Mucosa of descending colon (tissue), 3 donors: ENCODE data around the gene ZNF853. TPM values are rescaled to one million over a fixed set of nuclear protein-coding genes. Genes with fewer than 3 reads are reported as not detected.

ENCODE experiments used
- ATAC-seq: fragments of 200-7000 bp; cut with Tn5 transposase; one replicate; pipeline ENCODE4 v1.9.1; 2020; ENCODE audit warnings: mild to moderate bottlenecking, moderate library complexity
- DNase-seq, 3 donors: peaks; one replicate each; pipeline ENCODE4 v3.0.0-alpha.2; 2020
- H3K36me3 ChIP-seq: fragments of 200-600 bp; one replicate; pipeline ENCODE4 v1.8.0; 2021; ENCODE audit warnings: low read depth, mild to moderate bottlenecking
- H3K4me1 ChIP-seq: fragments of 200-600 bp; one replicate; pipeline ENCODE4 v1.8.0; 2021; ENCODE audit warnings: low read depth, mild to moderate bottlenecking
- H3K4me3 ChIP-seq: fragments of 200-600 bp; one replicate; pipeline ENCODE4 v1.8.0; 2021; ENCODE audit warnings: mild to moderate bottlenecking
- H3K9me3 ChIP-seq: fragments of 200-600 bp; one replicate; pipeline ENCODE4 v1.8.0; 2021; ENCODE audit warnings: mild to moderate bottlenecking
- intact Hi-C, 2 donors: fragments of 100-400 bp; cut with DNase I in 1 of 2; cut with micrococcal nuclease in 1 of 2; formaldehyde crosslinking; loops; one replicate each; pipeline versions ENCODE4 v1.11.0 to v1.11.1; 2022; cut with DNase I, micrococcal nuclease
- total RNA-seq, 3 donors: library from RNA; stranded (reverse); fragmentation: NEBNext Ultra II Directional in 2 of 3; extraction: Animal tissue kit (Norgen Biotek cat#: 25700) in 2 of 3; gene quantifications; one replicate each; pipeline versions ENCODE4 v1.2.1 to v1.2.4, GENCODE V29; 2021 to 2023
- TF ChIP-seq, protein P1 (sequence below): fragments of 200-600 bp; IDR thresholded peaks from one replicate; pipeline ENCODE4 v1.8.0; 2022; ENCODE audit warnings: antibody characterized with exemption, mild to moderate bottlenecking
- donor health status: DM: no; HTN: no; CAD: no; lungs with moderate emphysema.
- donor health status: DM: no; HTN: no; CAD: no.
- donor health status: DM: no; HTN: yes; CAD: no.

Gene ZNF853
- total RNA-seq, 3 donors from 2014 or later, result 0.84 to 19.9 (median 1.4) TPM

DNA sequence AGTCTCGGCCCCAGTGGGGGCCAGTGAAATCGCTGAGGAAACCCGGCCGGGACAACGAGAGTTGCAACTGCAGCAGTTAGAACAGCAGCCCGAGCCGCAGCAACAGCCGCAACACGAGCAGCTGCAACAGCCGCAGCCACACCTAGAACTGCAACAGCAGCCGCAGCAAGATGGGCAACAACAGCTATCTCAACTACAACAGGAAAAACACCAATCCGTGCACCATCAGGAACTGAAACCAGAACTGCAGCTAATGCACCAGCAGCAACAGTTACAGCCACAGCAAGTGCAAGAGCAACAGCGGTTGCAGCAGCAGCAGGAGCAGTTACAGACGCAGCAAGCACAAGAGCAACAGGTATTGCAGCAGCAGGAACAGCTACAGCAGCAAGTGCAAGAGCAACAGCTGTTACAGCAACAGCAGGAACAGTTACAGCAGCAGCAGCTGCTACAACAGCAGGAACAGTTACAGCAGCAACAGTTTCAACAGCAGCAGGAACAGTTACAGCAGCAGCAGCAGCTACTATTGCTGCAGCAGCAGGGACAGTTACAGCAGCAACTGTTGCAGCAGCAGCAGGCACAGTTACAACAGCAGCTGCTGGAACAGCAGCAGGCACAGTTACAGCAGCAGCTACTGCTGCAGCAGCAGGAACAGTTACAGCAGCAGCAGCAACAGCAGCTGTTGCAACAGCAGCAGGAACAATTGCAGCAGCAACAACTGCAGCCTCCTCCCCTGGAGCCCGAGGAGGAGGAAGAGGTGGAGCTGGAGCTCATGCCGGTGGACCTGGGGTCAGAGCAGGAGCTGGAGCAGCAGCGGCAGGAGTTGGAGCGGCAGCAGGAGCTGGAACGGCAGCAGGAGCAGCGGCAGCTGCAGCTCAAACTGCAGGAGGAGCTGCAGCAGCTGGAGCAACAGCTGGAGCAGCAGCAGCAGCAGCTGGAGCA, 6.1 kb downstream of the ZNF853 start:
- DNase-seq, result no peak

DNA sequence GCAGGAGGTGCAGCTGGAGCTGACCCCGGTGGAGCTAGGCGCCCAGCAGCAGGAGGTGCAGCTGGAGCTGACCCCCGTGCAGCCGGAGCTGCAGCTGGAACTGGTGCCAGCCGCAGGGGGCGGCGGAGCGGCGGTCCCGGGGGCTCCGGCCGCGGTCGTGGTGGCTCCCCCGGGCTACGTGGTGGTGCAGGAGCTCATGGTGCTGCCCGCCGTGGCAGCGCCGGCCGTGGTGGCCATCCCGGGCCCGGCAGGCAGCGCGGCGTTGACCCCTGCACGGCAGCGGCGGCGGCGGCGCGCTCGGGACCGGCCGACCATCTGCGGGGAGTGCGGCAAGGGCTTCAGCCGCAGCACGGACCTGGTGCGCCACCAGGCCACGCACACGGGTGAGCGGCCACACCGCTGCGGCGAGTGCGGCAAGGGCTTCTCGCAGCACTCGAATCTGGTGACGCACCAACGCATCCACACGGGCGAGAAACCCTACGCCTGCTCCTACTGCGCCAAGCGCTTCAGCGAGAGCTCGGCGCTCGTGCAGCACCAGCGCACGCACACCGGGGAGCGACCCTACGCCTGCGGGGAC, 6.8 kb downstream of the ZNF853 start:
- ATAC-seq (no peak), DNase-seq (no peak)
- TF ChIP-seq, protein P1, sequence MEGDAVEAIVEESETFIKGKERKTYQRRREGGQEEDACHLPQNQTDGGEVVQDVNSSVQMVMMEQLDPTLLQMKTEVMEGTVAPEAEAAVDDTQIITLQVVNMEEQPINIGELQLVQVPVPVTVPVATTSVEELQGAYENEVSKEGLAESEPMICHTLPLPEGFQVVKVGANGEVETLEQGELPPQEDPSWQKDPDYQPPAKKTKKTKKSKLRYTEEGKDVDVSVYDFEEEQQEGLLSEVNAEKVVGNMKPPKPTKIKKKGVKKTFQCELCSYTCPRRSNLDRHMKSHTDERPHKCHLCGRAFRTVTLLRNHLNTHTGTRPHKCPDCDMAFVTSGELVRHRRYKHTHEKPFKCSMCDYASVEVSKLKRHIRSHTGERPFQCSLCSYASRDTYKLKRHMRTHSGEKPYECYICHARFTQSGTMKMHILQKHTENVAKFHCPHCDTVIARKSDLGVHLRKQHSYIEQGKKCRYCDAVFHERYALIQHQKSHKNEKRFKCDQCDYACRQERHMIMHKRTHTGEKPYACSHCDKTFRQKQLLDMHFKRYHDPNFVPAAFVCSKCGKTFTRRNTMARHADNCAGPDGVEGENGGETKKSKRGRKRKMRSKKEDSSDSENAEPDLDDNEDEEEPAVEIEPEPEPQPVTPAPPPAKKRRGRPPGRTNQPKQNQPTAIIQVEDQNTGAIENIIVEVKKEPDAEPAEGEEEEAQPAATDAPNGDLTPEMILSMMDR, result no peak
- H3K4me3 ChIP-seq, result no peak overlapping the region
- no peaks in the 10 kb centered on the region for H3K4me1 ChIP-seq
- H3K36me3 ChIP-seq, result no peaks in the 10 kb centered on the region
- H3K9me3 ChIP-seq, result no peaks in the 10 kb centered on the region
- intact Hi-C loops, result no loop called here

More for the DNA sequence above, 6.1 kb downstream of the ZNF853 start:
- Histone ChIP-seq H3K4me1 (no peaks in the 10 kb centered on the region), H3K4me3 (no peak overlapping the region), H3K36me3 (no peaks in the 10 kb centered on the region), H3K9me3 (no peaks in the 10 kb centered on the region)
- TF ChIP-seq, protein P1, result no peak
- intact Hi-C loops, result no loop called here
- peak; percentile 6 for ATAC-seq

DNA sequence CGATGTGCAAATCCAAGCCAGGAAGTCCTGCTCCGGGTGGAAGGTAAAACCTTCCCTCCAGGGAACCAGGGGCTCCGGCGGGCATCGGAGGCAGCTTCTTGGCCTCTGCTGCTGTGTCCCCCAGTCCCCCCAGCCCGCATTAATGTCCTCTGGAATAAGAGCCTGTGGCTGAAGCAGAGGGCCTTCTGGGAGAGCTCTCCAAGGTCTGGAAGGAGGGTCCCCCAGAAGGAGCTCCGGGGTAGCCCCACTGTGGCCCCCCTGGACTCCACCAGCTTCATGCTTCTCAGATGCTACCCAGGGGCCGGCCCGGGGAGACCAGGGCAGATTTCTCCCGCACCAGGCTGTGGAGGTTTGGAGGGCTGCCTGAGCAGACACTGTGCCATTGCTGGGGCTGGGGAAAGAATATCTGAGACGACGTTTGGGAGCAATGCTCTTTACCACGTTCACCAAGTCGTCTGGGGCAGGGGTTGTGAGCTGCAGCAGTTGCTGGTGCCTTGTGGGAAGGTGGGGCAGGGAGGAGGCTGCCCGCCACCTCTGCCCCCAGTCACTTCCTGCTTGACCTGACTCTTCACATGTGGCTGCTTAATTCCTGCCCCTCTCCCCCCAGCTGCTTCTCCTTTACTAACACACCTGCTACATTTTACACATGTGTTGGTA, 8.3 kb downstream of the ZNF853 start:
- no peak overlapping the region for H3K4me3 ChIP-seq
- intact Hi-C loops, result no loop called here
- DNase-seq, result no peak
- TF ChIP-seq, protein P1, result no peak
- H3K4me1 ChIP-seq, result no peaks in the 10 kb centered on the region
- ATAC-seq, result peak; percentile 62
- no peaks in the 10 kb centered on the region for H3K9me3 ChIP-seq
- H3K36me3 ChIP-seq, result no peaks in the 10 kb centered on the region

DNA sequence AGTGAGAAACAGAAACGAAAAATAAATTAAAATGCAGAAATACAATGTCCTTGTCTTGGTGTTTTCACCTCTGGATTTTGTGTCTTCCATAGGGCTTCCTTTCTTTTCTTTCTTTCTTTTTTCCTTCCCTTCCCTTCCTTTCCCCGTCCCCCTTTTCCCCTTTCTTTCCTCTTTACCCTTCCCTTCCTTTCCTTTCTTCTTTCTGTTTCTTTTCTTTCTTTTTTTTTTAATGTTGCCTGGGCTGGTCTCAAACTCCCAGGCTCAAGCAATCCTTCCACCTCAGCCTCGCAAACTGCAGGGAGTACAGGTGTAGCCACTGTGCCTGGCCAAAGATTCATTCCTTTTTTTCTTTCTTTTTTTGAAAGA, 8.8 kb downstream of the ZNF853 start:
- intact Hi-C loops, result no loop called here
- no peaks in the 10 kb centered on the region for H3K4me1 ChIP-seq
- ATAC-seq, result no peak
- no peaks in the 10 kb centered on the region for H3K36me3 ChIP-seq
- H3K9me3 ChIP-seq, result no peaks in the 10 kb centered on the region
- H3K4me3 ChIP-seq, result no peak overlapping the region
- DNase-seq, result no peak
- TF ChIP-seq, protein P1, result no peak

DNA sequence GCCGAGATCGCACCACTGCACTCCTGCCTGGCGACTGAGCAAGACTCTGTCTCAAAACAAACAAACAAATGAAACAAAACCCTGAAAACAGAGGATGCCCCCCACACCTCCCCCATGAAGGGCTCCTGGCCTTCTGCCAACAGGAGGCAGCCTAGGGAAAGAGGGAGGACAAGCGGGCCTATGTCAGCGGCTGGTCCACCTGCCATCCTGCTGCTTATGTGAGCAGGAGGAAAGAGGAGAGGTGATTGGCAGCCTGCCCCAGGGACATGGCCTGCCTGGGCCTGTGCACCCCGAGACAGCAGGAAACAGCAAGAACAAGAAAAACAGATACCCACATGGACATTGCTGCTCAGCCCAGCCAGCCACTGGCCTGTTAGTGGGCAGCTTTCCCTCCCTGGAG, 12.6 kb downstream of the ZNF853 start:
- intact Hi-C loops, result no loop called here
- Histone ChIP-seq H3K9me3 (no peaks in the 10 kb centered on the region), H3K4me1 (no peaks in the 10 kb centered on the region), H3K36me3 (no peaks in the 10 kb centered on the region), H3K4me3 (no peak overlapping the region)
- TF ChIP-seq, protein P1, result no peak
- ATAC-seq (no peak), DNase-seq (no peak)
